Esophagus muscularis mucosa (tissue), 4 donors: ENCODE measurements around the gene KMT5B. TPM values are rescaled to one million over a fixed set of nuclear protein-coding genes. Genes with fewer than 3 reads are reported as not detected.

ENCODE experiments used
- DNase-seq: peaks from one replicate; pipeline ENCODE4 v3.0.0-alpha.2; 2017; ENCODE audit errors: extremely low spot score
- H3K27ac ChIP-seq, 4 donors: fragments of 200-600 bp; sonication (generic); replicated peaks in 1 of 4; 1 replicate in 3 of 4; 2 replicates in 1 of 4; pipeline ENCODE4 v1.5.1; 2016 to 2019; ENCODE audit warnings: mild to moderate bottlenecking in 1 of 4
- H3K27me3 ChIP-seq, 4 donors: fragments of 200-600 bp; sonication (generic); one replicate each; pipeline versions ENCODE4 v1.5.1 to v1.6.0; 2016 to 2019
- H3K36me3 ChIP-seq, 4 donors: fragments of 200-600 bp; sonication (generic); one replicate each; pipeline ENCODE4 v1.5.1; 2016 to 2019
- H3K4me1 ChIP-seq, 4 donors: fragments of 200-600 bp; sonication (generic); one replicate each; pipeline ENCODE4 v1.5.1; 2016 to 2019
- H3K4me3 ChIP-seq, 4 donors: fragments of 200-600 bp; sonication (generic); 1 replicate in 2 of 4; 2 replicates in 2 of 4; pipeline ENCODE4 v1.5.1; 2016 to 2019; ENCODE audit warnings: mild to moderate bottlenecking in 4 of 4, moderate library complexity in 1 of 4
- H3K9me3 ChIP-seq, 4 donors: fragments of 200-600 bp; sonication (generic); 1 replicate in 3 of 4; 2 replicates in 1 of 4; pipeline ENCODE4 v1.5.1; 2016 to 2019
- EP300 ChIP-seq: sonication (generic); formaldehyde crosslinking; IDR thresholded peaks from one replicate; pipeline ENCODE4 v1.6.1; 2017; ENCODE audit warnings: antibody characterized with exemption
- POLR2A ChIP-seq: fragments of 450-650 bp; IDR thresholded peaks from one replicate; pipeline ENCODE4 v1.6.1; 2017; ENCODE audit warnings: antibody characterized with exemption, moderate library complexity, mild to moderate bottlenecking, low read depth
- POLR2AphosphoS5 ChIP-seq, 2 donors: sonication (generic); formaldehyde crosslinking; IDR thresholded peaks; one replicate each; pipeline ENCODE4 v1.6.1; 2017; ENCODE audit warnings: antibody characterized with exemption in 2 of 2
- WGBS: methylation state at CpG from one replicate; pipeline ENCODE4 v1.1.5; 2018; 5-methylcytosine and 5-hydroxymethylcytosine counted together
- intact Hi-C: fragments of 100-400 bp; cut with DNase I; formaldehyde crosslinking; loops from one replicate; pipeline ENCODE4 v1.15.1; 2023
- total RNA-seq, 4 donors: library from RNA; depleted of rRNA; stranded (reverse); fragments of >200 nt; gene quantifications; one replicate each; pipeline versions ENCODE4 v1.1.0 to v1.2.1, GENCODE V29; 2016
- TF ChIP-seq, protein P1 (sequence below), 3 experiments: fragments of 200-600 bp in 2 of 3; fragments of 450-650 bp in 1 of 3; sonication (generic) in 2 of 3; IDR thresholded peaks; one replicate each; pipeline ENCODE4 v1.5.1; 2017 to 2019; ENCODE audit warnings: antibody characterized with exemption in 3 of 3, mild to moderate bottlenecking in 2 of 3, moderate library complexity in 1 of 3

The KMT5B gene
- total RNA-seq, 4 donors from 2014 or later = 28.7 to 49.4 (median 43.3) TPM

GRCh38 chr11:68223275-68223674 lies 10.2 kb upstream of the KMT5B start:
- Histone ChIP-seq H3K9me3 (no peaks in the 10 kb centered on the region), H3K4me1 (no peaks in the 10 kb centered on the region), H3K36me3 (no peaks in the 10 kb centered on the region), H3K27me3 (no peaks in the 10 kb centered on the region), H3K4me3 (no peak overlapping the region), H3K27ac (no peak overlapping the region)
- DNase-seq = no peak
- WGBS = 75% methylated on average over 6 of the region's 6 CpGs
- intact Hi-C loops = no loop called here
- TF ChIP-seq POLR2AphosphoS5 (IDR thresholded peaks at IDR 0.05) (no peak), POLR2A (no peak), EP300 (no peak)

- Histone ChIP-seq H3K4me1 (no peaks in the 10 kb centered on the region), H3K27me3 (no peaks in the 10 kb centered on the region), H3K9me3 (no peaks in the 10 kb centered on the region), H3K27ac (no peak overlapping the region), H3K36me3 (no peaks in the 10 kb centered on the region), H3K4me3 (no peak overlapping the region)
- intact Hi-C loops = no loop called here
- no peak for DNase-seq
- WGBS = 88% methylated on average over 5 of the region's 5 CpGs
- TF ChIP-seq, protein P1, sequence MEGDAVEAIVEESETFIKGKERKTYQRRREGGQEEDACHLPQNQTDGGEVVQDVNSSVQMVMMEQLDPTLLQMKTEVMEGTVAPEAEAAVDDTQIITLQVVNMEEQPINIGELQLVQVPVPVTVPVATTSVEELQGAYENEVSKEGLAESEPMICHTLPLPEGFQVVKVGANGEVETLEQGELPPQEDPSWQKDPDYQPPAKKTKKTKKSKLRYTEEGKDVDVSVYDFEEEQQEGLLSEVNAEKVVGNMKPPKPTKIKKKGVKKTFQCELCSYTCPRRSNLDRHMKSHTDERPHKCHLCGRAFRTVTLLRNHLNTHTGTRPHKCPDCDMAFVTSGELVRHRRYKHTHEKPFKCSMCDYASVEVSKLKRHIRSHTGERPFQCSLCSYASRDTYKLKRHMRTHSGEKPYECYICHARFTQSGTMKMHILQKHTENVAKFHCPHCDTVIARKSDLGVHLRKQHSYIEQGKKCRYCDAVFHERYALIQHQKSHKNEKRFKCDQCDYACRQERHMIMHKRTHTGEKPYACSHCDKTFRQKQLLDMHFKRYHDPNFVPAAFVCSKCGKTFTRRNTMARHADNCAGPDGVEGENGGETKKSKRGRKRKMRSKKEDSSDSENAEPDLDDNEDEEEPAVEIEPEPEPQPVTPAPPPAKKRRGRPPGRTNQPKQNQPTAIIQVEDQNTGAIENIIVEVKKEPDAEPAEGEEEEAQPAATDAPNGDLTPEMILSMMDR (IDR thresholded peaks at IDR 0.05) = no peak
- TF ChIP-seq POLR2AphosphoS5 (IDR thresholded peaks at IDR 0.05) (no peak), POLR2A (no peak), EP300 (no peak)
Measured at GRCh38 chr11:68221406-68221805, 8.3 kb upstream of the KMT5B start.

- 72% methylated on average over 15 of the region's 22 CpGs for WGBS
- TF ChIP-seq POLR2A (no peak), POLR2AphosphoS5 (IDR thresholded peaks at IDR 0.05) (no peak), EP300 (no peak)
- TF ChIP-seq, protein P1 (IDR thresholded peaks at IDR 0.05) = no peak
- no peaks in the 10 kb centered on the region for H3K27me3 ChIP-seq
- no peak for DNase-seq
- H3K36me3 ChIP-seq = no peaks in the 10 kb centered on the region
- peaks cover 13 to 23% (median 20%) of the 10 kb centered on the region in 4 donors for H3K4me1 ChIP-seq
- no peaks in the 10 kb centered on the region for H3K9me3 ChIP-seq
- no peak overlapping the region for H3K27ac ChIP-seq
- intact Hi-C loops = no loop called here
- H3K4me3 ChIP-seq = no peak overlapping the region
Measured at GRCh38 chr11:68216171-68216938, 3.3 kb upstream of the KMT5B start.

DNA sequence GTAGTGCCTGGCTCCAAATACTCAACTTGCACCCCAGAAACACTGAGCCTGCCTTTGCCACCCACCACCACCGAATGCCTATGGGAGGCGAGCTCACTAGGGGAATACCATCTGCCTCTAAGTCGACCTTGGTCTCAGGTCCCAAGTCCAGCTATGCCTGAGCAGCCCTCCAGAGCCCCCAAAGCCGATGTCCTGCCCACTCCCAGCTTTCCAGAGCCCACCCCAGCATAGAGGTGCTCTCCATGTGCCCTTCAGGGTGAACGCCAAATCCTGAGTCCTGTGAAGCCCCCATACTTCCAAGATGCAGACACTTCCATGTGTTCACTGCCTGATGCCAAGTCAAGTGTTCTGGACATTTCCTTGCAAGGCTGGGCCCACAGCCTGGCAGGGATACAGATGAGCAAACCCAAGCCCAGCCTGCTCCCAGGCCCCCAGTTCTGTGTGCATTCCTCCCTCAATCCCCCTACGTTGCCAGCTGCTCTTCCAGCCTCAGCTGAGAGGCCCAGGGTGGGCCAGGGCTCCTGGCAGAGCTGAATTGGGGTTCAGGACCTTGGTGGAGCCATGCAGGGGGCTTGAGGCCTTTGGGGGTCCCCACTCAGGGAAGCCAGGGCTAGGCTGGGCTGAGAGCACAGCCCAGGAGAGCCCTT lies 2.6 kb upstream of the KMT5B start:
- intact Hi-C loops = no loop called here
- no peak overlapping the region for H3K27ac ChIP-seq
- no peak for TF ChIP-seq POLR2AphosphoS5 (IDR thresholded peaks at IDR 0.05)
- TF ChIP-seq, protein P1 (IDR thresholded peaks at IDR 0.05) = no peak
- TF ChIP-seq EP300 = no peak
- no peak for TF ChIP-seq POLR2A

GRCh38 chr11:68215087-68215445 lies 2.0 kb upstream of the KMT5B start:
- no peak overlapping the region for H3K4me3 ChIP-seq
- H3K27ac ChIP-seq = no peak overlapping the region
- DNase-seq = no peak
- H3K9me3 ChIP-seq = no peaks in the 10 kb centered on the region
- 79% methylated on average over 10 of the region's 15 CpGs for WGBS
- H3K27me3 ChIP-seq = no peaks in the 10 kb centered on the region
- TF ChIP-seq, protein P1 (IDR thresholded peaks at IDR 0.05) = no peak
- TF ChIP-seq POLR2A (no peak), EP300 (no peak)
- no peaks in the 10 kb centered on the region for H3K36me3 ChIP-seq
- H3K4me1 ChIP-seq = peaks cover 23 to 35% (median 32%) of the 10 kb centered on the region in 4 donors
- intact Hi-C loops = no loop called here

More for the DNA sequence above, 2.6 kb upstream of the KMT5B start:
- H3K9me3 ChIP-seq = no peaks in the 10 kb centered on the region
- H3K4me3 ChIP-seq = no peak overlapping the region
- H3K36me3 ChIP-seq = no peaks in the 10 kb centered on the region
- DNase-seq = no peak
- no peaks in the 10 kb centered on the region for H3K27me3 ChIP-seq
- H3K4me1 ChIP-seq = peaks cover 20 to 30% (median 27%) of the 10 kb centered on the region in 4 donors
- 81% methylated on average over 4 of the region's 6 CpGs for WGBS
